Activated CD8-positive, alpha-beta T cell treated with anti-CD3 and anti-CD28 coated beads, Interleukin-2, amount 10 ng/mL, durations not matched to agents 7 days and 5 days (primary cell): ENCODE results near the gene KCNK3. TPM values are rescaled to one million over a fixed set of nuclear protein-coding genes. Genes with fewer than 3 reads are reported as not detected.
A peak's percentile ranks its signal among the peaks of the same experiment; 100 is the strongest.

Source experiments
- ATAC-seq: fragments of 150-1000 bp; cut with Tn5 transposase; one replicate; pipeline ENCODE4 v1.10.0; 2021; ENCODE audit warnings: moderate library complexity
- CTCF ChIA-PET: fragments of 350-600 bp; sonication (Branson Sonifier 250); formaldehyde crosslinking; loops from one replicate; lab custom pipeline; 2021; ENCODE audit warnings: antibody characterized with exemption; lab: Charles Lee
- POLR2A ChIA-PET: fragments of 350-600 bp; sonication (Branson Sonifier 250); formaldehyde crosslinking; loops from one replicate; lab custom pipeline; 2021; ENCODE audit warnings: antibody characterized with exemption; lab: Charles Lee
- DNase-seq: peaks from one replicate; pipeline ENCODE4 v3.0.0-alpha.2; 2020
- H3K27ac Mint-ChIP-seq: one replicate; pipeline ENCODE4 v1.8.0; 2021; ENCODE audit warnings: mild to moderate bottlenecking, mixed read lengths
- H3K27me3 Mint-ChIP-seq: one replicate; pipeline ENCODE4 v1.8.0; 2021; ENCODE audit warnings: low read depth, mixed read lengths
- H3K36me3 Mint-ChIP-seq: one replicate; pipeline ENCODE4 v1.8.0; 2021; ENCODE audit warnings: low read depth, mixed read lengths
- H3K4me1 Mint-ChIP-seq: one replicate; pipeline ENCODE4 v1.8.0; 2021; ENCODE audit warnings: low read depth, mixed read lengths
- H3K4me3 Mint-ChIP-seq: one replicate; pipeline ENCODE4 v1.8.0; 2021; ENCODE audit warnings: mild to moderate bottlenecking, mixed read lengths
- H3K9me3 Mint-ChIP-seq: one replicate; pipeline ENCODE4 v1.8.0; 2022; ENCODE audit warnings: mixed read lengths; ENCODE audit not compliant: insufficient read depth
- total RNA-seq, 2 experiments: library from RNA; stranded (reverse); gene quantifications; one replicate each; pipeline ENCODE4 v1.2.3, GENCODE V29; 2021

The KCNK3 gene
- total RNA-seq, 2 experiments from 2014 or later = not detected

- no peaks in the 10 kb centered on the region for H3K36me3 Mint-ChIP-seq
- CTCF ChIA-PET = no interaction called here
- no peaks in the 10 kb centered on the region for H3K9me3 Mint-ChIP-seq
- POLR2A ChIA-PET = no interaction called here
- ATAC-seq = no peak
- H3K4me1 Mint-ChIP-seq = no peaks in the 10 kb centered on the region
- H3K27ac Mint-ChIP-seq = no peak overlapping the region
- no peak for DNase-seq
- no peak overlapping the region for H3K4me3 Mint-ChIP-seq
- H3K27me3 Mint-ChIP-seq = no peaks in the 10 kb centered on the region
Measured at GRCh38 chr2:26721115-26722032, 28.9 kb downstream of the KCNK3 start.

GRCh38 chr2:26722328-26722727, 29.8 kb downstream of the KCNK3 start:
- ATAC-seq = no peak
- CTCF ChIA-PET = interaction anchor here (1.1 kb wide), 1 partner anchor 123 kb away, joined by 3 read pairs; no protein-coding TSS in a partner anchor
- DNase-seq = no peak
- Mint-ChIP-seq H3K4me3 (no peak overlapping the region), H3K27me3 (no peaks in the 10 kb centered on the region), H3K4me1 (no peaks in the 10 kb centered on the region), H3K36me3 (no peaks in the 10 kb centered on the region), H3K27ac (no peak overlapping the region), H3K9me3 (no peaks in the 10 kb centered on the region)
- POLR2A ChIA-PET = no interaction called here

DNA sequence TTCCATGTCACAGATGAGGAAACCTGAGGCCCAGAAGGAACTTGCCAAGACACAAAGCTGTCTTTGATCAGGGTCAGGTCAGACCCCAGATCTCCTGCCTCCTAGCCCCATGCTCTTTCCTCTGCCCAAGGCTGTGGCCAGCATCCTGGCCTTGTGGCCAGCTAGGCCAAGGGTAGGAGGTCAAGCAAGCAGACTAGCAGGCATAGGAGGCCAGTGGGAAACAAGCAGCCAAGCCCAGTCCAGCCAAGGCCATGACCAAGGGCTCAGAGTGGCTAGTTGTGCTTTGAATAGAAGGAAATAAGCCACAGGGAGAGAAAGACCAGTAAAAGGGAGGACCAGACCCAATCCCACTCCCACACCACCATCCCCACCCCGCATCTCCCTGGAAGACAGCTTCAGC, 30.4 kb downstream of the KCNK3 start:
- no peak for DNase-seq
- ATAC-seq = no peak
- Mint-ChIP-seq H3K27ac (no peak overlapping the region), H3K36me3 (no peaks in the 10 kb centered on the region), H3K27me3 (no peaks in the 10 kb centered on the region), H3K9me3 (no peaks in the 10 kb centered on the region), H3K4me1 (no peaks in the 10 kb centered on the region), H3K4me3 (no peak overlapping the region)
- CTCF ChIA-PET = interaction anchor here (1.1 kb wide), 1 partner anchor 122 kb away, joined by 3 read pairs; no protein-coding TSS in a partner anchor
- POLR2A ChIA-PET = no interaction called here

- no peaks in the 10 kb centered on the region for H3K27me3 Mint-ChIP-seq
- ChIA-PET POLR2A (no interaction called here), CTCF (interaction anchor here (1.1 kb wide), 1 partner anchor 122 kb away, joined by 3 read pairs; no protein-coding TSS in a partner anchor)
- no peaks in the 10 kb centered on the region for H3K36me3 Mint-ChIP-seq
- H3K9me3 Mint-ChIP-seq = no peaks in the 10 kb centered on the region
- ATAC-seq (no peak), DNase-seq (no peak)
- H3K27ac Mint-ChIP-seq = no peak overlapping the region
- no peaks in the 10 kb centered on the region for H3K4me1 Mint-ChIP-seq
- H3K4me3 Mint-ChIP-seq = no peak overlapping the region
Measured at GRCh38 chr2:26723475-26723874, 31.0 kb downstream of the KCNK3 start.

GRCh38 chr2:26723991-26724750, 31.6 kb downstream of the KCNK3 start:
- Mint-ChIP-seq H3K4me3 (no peak overlapping the region), H3K27ac (no peak overlapping the region), H3K9me3 (no peaks in the 10 kb centered on the region), H3K4me1 (no peaks in the 10 kb centered on the region), H3K27me3 (peaks cover 3% of the 10 kb centered on the region), H3K36me3 (no peaks in the 10 kb centered on the region)
- no peak for DNase-seq
- ChIA-PET POLR2A (no interaction called here), CTCF (no interaction called here)
- ATAC-seq = no peak

DNA sequence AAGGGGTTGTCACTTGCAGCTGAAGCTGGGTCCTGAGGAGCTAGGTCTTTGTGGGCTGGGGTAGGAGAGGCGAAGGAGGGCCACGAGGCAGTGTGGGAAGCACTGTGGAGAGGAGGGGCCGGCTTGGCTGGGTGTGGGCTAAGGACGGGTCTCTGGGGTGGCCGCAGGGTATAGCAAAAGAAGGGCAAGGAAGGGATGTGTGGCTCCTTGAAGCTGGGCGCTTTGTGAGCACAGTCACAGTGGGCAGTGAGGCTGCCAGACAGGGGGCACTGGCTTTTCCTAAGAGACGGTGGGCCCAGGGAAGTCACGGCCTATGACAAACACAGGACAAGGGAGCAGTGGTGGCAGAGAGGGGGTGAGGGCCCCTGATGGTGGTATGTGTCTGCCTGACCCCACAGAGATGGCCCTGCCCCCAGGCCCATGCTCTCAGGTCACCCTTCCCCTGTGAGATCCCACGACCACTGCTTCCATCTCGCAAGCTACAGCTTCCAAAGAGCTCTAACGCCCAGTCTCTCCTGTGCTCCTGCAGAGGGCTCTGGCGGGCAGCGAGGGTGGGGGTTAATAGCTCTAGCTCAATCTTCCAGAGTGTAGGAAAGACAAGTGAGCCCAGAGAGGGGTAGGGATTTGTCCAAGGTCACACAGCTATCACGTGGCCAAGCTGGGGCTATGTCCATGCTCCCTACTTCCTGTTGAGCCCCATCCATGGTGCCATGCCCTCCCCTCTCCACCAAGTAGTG, 32.4 kb downstream of the KCNK3 start:
- Mint-ChIP-seq H3K9me3 (no peaks in the 10 kb centered on the region), H3K4me3 (no peak overlapping the region), H3K4me1 (no peaks in the 10 kb centered on the region), H3K27ac (no peak overlapping the region), H3K36me3 (no peaks in the 10 kb centered on the region), H3K27me3 (peaks cover 3% of the 10 kb centered on the region)
- ChIA-PET POLR2A (no interaction called here), CTCF (interaction anchor here (1.0 to 1.9 kb wide), 3 partner anchors 10 to 147 kb away, joined by 3 to 7 read pairs (median 4); no protein-coding TSS in a partner anchor)
- DNase-seq (no peak), ATAC-seq (no peak)

DNA sequence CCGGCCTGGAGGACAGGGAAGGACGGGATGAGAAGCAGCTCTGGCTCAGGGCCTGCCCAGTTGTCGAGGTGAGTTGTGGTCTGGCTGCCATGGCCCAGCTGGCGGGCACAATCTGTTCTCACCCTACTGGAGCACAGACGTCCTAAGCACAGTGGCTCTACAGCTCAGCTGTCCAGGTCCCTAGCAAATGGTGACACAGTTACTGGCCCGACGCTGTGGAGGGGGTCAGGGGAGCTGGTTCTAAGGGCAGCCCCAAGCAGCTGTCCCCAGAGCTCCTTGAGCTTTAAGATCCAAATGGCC, 32.9 kb downstream of the KCNK3 start:
- ChIA-PET CTCF (interaction anchor here (1.0 to 1.9 kb wide), 3 partner anchors 10 to 148 kb away, joined by 3 to 7 read pairs (median 4); no protein-coding TSS in a partner anchor), POLR2A (no interaction called here)
- Mint-ChIP-seq H3K27me3 (peaks cover 3% of the 10 kb centered on the region), H3K9me3 (no peaks in the 10 kb centered on the region), H3K4me3 (no peak overlapping the region), H3K27ac (no peak overlapping the region), H3K36me3 (no peaks in the 10 kb centered on the region), H3K4me1 (no peaks in the 10 kb centered on the region)
- DNase-seq (no peak), ATAC-seq (no peak)

DNA sequence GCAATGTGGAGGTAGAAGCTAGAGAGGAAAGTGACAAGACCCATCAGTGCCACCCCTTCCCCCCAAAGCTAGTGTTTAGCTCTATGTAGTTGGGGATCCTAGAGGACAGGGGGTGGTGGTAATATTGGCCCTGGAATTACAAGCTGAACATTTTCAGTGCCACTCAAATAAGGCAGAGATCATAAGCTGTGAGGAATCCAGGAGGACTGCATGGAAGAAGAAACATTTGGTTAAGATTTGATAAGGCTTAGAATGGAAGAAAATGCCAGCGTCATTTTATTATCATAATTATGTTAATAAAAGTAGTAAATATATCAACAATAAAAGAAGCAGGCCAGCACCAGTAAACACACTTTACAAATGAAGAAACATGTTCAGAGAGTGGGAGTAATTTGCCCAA, 33.7 kb downstream of the KCNK3 start:
- DNase-seq (no peak), ATAC-seq (no peak)
- Mint-ChIP-seq H3K4me1 (no peaks in the 10 kb centered on the region), H3K27me3 (peaks cover 3% of the 10 kb centered on the region), H3K36me3 (no peaks in the 10 kb centered on the region), H3K27ac (no peak overlapping the region), H3K9me3 (no peaks in the 10 kb centered on the region), H3K4me3 (no peak overlapping the region)
- CTCF ChIA-PET = interaction anchor here (1.6 to 1.9 kb wide), 2 partner anchors 20 to 148 kb away, joined by 4 to 7 read pairs; no protein-coding TSS in a partner anchor
- POLR2A ChIA-PET = no interaction called here

GRCh38 chr2:26727641-26728561, 35.4 kb downstream of the KCNK3 start:
- POLR2A ChIA-PET = no interaction called here
- DNase-seq (peak; percentile 25), ATAC-seq (peak; percentile 74)
- Mint-ChIP-seq H3K4me3 (no peak overlapping the region), H3K36me3 (no peaks in the 10 kb centered on the region), H3K27me3 (peaks cover 8% of the 10 kb centered on the region), H3K9me3 (no peaks in the 10 kb centered on the region), H3K4me1 (no peaks in the 10 kb centered on the region), H3K27ac (no peak overlapping the region)
- CTCF ChIA-PET = no interaction called here

- H3K4me3 Mint-ChIP-seq = no peak overlapping the region
- CTCF ChIA-PET = interaction anchor here (1.3 kb wide), 1 partner anchor 12 kb away, joined by 3 read pairs; no protein-coding TSS in a partner anchor
- no peaks in the 10 kb centered on the region for H3K36me3 Mint-ChIP-seq
- DNase-seq (no peak), ATAC-seq (no peak)
- H3K9me3 Mint-ChIP-seq = no peaks in the 10 kb centered on the region
- H3K27ac Mint-ChIP-seq = no peak overlapping the region
- peaks cover 8% of the 10 kb centered on the region for H3K27me3 Mint-ChIP-seq
- H3K4me1 Mint-ChIP-seq = no peaks in the 10 kb centered on the region
- POLR2A ChIA-PET = no interaction called here
Measured at GRCh38 chr2:26729311-26729710, 36.8 kb downstream of the KCNK3 start.
